HFF-Myc (cell line): ENCODE data around the gene POLRMT.
"Not testable (repeated sequence)": the region's sequence is repeated elsewhere in the genome, so short reads cannot be mapped to it uniquely, and the experiment has no call there.

Source experiments
- DNase-seq: peaks from one replicate; pipeline ENCODE4 v3.0.0-alpha.2; 2011; ENCODE audit warnings: low read depth; ENCODE audit errors: extremely low read depth
- H3K4me3 ChIP-seq: replicated peaks from 2 replicates; pipeline ENCODE4 v1.5.1; 2011; ENCODE audit warnings: low read depth, mild to moderate bottlenecking, control low read depth, low read length
- TF ChIP-seq, protein P1 (sequence below): IDR thresholded peaks from 2 replicates; pipeline ENCODE4 v1.5.1; 2012; ENCODE audit warnings: mild to moderate bottlenecking, low read depth, low read length, control low read depth; ENCODE audit errors: missing control alignments

The POLRMT gene

DNA sequence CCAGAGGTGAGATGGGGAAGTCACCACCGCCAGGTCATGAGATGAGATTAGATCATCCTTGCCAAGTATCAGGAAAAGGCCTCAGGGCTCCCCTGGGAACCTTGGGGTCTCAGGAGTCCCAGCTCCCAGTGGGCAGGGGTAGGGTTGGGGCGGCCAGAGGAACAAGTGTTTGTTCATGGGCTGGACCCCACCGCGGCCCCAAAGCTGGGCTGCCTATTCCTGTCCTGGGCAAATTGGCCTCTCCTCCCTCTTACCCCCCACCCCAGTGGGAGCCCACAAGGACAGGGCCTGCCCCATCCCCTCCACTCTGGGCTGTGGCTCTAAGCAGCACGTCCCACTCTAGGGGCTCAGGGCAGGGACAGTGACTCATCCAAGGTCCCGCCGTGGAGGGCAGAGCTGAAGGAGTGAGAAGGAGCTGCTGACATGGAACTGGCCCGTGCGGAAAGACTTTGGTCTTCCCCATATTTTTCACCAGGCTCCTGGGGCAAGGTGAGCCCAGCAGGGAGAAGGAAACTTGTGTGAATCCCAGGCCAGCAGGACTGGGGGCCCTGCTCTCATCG, 47.7 kb downstream of the POLRMT start:
- DNase-seq: no peak
- TF ChIP-seq, protein P1, sequence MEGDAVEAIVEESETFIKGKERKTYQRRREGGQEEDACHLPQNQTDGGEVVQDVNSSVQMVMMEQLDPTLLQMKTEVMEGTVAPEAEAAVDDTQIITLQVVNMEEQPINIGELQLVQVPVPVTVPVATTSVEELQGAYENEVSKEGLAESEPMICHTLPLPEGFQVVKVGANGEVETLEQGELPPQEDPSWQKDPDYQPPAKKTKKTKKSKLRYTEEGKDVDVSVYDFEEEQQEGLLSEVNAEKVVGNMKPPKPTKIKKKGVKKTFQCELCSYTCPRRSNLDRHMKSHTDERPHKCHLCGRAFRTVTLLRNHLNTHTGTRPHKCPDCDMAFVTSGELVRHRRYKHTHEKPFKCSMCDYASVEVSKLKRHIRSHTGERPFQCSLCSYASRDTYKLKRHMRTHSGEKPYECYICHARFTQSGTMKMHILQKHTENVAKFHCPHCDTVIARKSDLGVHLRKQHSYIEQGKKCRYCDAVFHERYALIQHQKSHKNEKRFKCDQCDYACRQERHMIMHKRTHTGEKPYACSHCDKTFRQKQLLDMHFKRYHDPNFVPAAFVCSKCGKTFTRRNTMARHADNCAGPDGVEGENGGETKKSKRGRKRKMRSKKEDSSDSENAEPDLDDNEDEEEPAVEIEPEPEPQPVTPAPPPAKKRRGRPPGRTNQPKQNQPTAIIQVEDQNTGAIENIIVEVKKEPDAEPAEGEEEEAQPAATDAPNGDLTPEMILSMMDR: no peak

DNA sequence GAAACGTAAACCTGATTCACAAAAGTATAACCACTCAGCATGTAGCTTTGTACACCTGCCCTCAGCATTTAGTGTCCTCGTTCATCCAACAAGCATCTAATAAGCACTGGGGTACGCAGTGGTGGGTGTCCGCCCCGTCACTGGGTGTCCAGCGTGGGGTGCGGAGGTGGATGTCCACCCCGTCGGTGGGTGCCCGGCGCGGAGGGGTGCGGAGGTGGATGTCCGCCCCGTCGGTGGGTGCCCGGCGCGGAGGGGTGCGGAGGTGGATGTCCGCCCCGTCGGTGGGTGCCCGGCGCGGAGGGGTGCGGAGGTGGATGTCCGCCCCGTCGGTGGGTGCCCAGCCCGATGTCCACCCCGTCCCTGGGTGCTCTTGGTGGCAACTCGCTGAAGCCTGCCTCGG, 48.2 kb downstream of the POLRMT start:
- H3K4me3 ChIP-seq, DNase-seq: not testable (repeated sequence)

More for the DNA sequence above, 47.7 kb downstream of the POLRMT start:
- H3K4me3 ChIP-seq: no peak overlapping the region

DNA sequence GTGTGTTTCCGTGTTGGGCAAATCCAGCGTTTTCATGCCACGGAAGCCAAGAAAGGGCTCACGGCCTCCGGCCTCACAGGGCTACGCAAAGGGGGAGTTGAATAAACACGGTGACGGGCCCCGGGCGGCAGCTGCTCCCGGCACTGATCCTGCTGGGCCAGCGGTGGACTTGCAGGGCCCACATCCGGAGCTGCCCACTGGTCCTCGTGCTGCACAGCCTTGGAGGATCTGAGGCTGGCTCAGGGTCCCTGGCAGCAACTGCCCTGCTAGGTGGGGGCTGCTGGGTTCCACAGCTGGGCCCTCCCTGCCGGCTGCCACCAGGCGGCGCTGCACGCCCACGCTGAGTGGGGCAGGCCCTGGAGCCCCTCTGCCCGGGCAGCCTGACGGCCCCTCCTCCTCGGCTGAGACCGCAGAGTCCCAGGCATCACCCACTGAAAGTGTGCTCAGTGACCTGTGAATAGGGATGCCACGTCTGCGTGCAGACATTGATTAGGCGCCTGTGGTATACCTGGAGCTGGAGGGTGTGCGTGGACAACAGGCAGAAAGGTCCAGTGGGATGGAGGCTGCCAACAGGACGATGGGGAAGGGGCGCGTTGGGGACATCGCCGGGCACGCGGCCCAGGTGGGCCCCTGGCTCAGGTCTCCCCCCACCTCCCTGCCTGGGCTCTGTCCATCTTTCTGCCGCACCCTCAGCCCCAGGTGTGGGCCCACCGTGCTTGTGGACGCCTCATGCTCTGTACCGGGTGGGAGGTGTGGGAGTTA, 48.9 kb downstream of the POLRMT start:
- DNase-seq: no peak
- no peak overlapping the region for H3K4me3 ChIP-seq
- TF ChIP-seq, protein P1: peak; percentile 95

DNA sequence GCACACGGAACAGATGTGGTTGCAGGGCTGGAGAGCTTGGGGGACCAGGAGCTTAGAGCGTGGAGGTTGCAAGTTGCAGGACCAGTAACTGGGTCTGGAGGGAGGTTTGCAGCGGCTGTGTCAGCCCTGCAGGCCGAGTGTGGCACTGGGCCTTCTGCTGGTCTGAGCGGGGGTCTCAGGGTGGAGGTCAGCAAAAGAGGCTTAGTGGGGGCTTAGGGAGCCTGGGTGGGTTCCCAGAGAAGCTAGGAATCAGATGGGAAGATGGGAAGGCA, 49.4 kb downstream of the POLRMT start:
- TF ChIP-seq, protein P1: no peak
- H3K4me3 ChIP-seq: no peak overlapping the region
- DNase-seq: no peak

DNA sequence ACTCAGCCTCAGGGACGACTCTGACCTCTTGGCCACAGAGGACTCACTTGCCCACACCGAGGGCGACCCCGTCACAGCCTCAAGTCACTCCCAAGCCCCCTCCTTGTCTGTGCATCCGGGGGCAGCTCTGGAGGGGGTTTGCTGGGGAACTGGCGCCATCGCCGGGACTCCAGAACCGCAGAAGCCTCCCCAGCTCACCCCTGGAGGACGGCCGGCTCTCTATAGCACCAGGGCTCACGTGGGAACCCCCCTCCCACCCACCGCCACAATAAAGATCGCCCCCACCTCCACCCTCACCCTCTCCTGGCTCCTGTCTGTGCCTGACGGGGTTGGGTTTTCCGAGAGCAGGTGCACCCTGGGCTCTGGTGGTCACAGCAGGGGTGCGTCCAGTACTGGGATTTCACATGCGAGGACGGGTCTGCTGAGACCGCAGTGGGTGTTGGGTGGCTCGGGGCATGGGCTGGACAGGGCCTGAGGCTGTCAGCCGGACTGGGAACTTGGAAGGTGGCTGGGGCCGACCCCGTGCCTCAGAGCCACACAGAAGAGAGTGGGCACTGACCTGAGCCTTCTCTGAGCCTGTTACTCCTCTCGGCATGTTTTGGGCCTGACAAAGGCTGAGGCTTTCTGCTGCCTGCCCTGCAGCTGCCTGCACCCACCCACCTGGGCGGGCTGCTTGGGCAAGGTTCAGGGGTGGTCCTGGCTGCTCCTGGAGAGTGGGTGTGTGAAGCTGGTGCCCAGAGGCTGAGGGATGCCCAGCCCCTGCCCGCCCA, 50.0 kb downstream of the POLRMT start:
- no peak for DNase-seq
- TF ChIP-seq, protein P1: no peak
- H3K4me3 ChIP-seq: no peak overlapping the region

DNA sequence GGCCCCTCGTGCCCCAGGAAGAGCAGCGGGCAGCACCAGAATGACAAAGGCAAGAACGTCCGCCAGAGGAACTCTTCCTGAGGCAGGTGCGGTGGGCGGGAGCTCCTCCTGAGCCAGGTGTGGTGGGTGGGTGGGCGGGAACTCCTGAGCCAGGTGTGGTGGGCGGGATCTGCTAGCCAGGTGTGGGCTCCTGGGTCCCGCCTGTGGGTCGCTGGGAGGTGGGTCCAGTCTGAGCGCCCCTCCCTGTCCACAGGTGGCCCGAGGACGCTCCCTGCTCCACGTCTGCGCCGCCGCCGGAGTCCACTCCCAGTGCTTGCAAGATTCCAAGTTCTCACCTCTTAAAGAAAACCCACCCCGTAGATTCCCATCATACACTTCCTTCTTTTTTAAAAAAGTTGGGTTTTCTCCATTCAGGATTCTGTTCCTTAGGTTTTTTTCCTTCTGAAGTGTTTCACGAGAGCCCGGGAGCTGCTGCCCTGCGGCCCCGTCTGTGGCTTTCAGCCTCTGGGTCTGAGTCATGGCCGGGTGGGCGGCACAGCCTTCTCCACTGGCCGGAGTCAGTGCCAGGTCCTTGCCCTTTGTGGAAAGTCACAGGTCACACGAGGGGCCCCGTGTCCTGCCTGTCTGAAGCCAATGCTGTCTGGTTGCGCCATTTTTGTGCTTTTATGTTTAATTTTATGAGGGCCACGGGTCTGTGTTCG, 50.7 kb downstream of the POLRMT start:
- no peak overlapping the region for H3K4me3 ChIP-seq
- TF ChIP-seq, protein P1: no peak
- no peak for DNase-seq
